IPS DF 6.9 (cell line): ENCODE measurements around the gene MAPK8IP1.
A peak's percentile ranks its signal among the peaks of the same experiment; 100 is the strongest.
"Not testable (repeated sequence)": the region's sequence is repeated elsewhere in the genome, so short reads cannot be mapped to it uniquely, and the experiment has no call there.

Source experiments
- DNase-seq: peaks from one replicate; pipeline ENCODE4 v3.0.0-alpha.2; 2013; ENCODE audit warnings: low read depth, low spot score
- H3K27ac ChIP-seq: one replicate; pipeline ENCODE4 v1.5.1; 2013; ENCODE audit warnings: low read length, control low read depth
- H3K27me3 ChIP-seq: 2 replicates; pipeline ENCODE4 v1.6.1; 2013; ENCODE audit warnings: mild to moderate bottlenecking, low read length; ENCODE audit not compliant: control insufficient read depth, insufficient read depth
- H3K36me3 ChIP-seq: 2 replicates; pipeline ENCODE4 v1.6.1; 2013; ENCODE audit warnings: low read length; ENCODE audit not compliant: control insufficient read depth, insufficient read depth
- H3K4me1 ChIP-seq: 2 replicates; pipeline ENCODE4 v1.6.1; 2013; ENCODE audit warnings: low read length; ENCODE audit not compliant: control insufficient read depth, insufficient read depth
- H3K4me3 ChIP-seq: 2 replicates; pipeline ENCODE4 v1.5.1; 2013; ENCODE audit warnings: mild to moderate bottlenecking, low read length
- H3K9me3 ChIP-seq: 2 replicates; pipeline ENCODE4 v1.6.1; 2013; ENCODE audit warnings: low read length, inconsistent platforms; ENCODE audit not compliant: control insufficient read depth, insufficient read depth
- WGBS: extraction: QIAGEN DNeasy Blood & Tissue Kit; methylation state at CpG from one replicate; pipeline ENCODE4 v1.1.7; 2013; ENCODE audit warnings: mixed read lengths, missing lambda C conversion rate; ENCODE audit not compliant: insufficient read length, insufficient coverage; 5-methylcytosine and 5-hydroxymethylcytosine counted together

Gene MAPK8IP1

DNA sequence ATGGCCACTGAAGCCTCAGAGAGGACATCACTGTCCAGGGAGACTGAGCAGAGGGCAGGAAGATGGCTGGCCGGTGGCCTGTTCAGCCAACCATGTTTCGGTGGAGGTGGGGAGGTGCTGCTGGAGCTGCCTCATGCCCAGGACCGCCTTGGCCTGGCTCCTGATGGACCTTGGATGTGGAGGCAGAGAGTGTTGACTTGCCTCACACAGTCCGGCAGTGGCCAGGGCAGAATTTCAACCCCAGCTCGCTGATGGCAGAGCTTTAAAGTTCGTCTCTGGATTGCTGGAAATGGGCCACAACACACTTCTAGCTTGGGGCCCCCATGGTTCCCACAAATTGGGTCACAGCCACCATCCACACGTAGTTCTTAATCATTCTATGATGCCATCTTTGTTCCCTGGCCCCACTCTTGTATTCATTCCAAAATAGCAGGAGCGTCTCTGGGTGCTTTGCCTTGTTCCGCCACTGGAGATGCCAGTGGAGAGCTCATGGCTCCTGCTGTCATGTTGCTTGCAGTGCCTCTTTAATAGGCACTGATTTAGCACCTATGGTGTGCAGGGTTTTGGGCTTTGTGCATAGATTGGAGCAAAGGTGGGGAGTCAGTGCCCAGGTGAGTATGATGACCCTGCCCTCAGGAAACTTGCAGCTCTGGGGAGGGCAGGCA is 5.6 kb downstream of the MAPK8IP1 start:
- Histone ChIP-seq H3K4me3 (no peak overlapping the region), H3K27me3 (no peaks in the 10 kb centered on the region), H3K4me1 (peaks cover 4% of the 10 kb centered on the region), H3K36me3 (no peaks in the 10 kb centered on the region), H3K27ac (no peak overlapping the region), H3K9me3 (no peaks in the 10 kb centered on the region)
- no CpG with 5 or more reads among the region's 9 CpGs for WGBS
- no peak for DNase-seq

DNA sequence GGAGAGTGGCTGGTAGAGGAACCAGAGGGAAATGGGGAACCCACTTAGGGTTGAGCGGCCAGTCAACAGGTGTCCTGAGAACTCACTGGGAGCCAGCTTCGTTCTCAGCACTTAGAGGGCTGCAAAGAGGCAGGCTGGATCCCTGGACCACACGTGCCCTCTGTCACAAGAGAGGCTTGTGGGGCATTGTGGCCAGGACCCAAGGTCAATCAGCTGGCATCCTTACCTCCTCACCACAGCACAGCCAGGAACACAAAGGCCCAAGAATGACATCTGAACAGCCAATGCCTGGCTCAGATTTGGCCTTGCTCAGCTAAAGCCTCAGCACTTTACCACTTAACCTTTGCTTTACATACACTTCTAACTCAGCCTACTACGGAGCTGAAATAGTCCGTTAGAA is 7.4 kb downstream of the MAPK8IP1 start:
- WGBS: no CpG with 5 or more reads among the region's 5 CpGs
- no peaks in the 10 kb centered on the region for H3K27me3 ChIP-seq
- no peaks in the 10 kb centered on the region for H3K36me3 ChIP-seq
- peaks cover 7% of the 10 kb centered on the region; the same call in 1 of the 2 replicates for H3K4me1 ChIP-seq
- no peak overlapping the region for H3K4me3 ChIP-seq
- H3K27ac ChIP-seq: no peak overlapping the region
- no peaks in the 10 kb centered on the region for H3K9me3 ChIP-seq
- no peak for DNase-seq

DNA sequence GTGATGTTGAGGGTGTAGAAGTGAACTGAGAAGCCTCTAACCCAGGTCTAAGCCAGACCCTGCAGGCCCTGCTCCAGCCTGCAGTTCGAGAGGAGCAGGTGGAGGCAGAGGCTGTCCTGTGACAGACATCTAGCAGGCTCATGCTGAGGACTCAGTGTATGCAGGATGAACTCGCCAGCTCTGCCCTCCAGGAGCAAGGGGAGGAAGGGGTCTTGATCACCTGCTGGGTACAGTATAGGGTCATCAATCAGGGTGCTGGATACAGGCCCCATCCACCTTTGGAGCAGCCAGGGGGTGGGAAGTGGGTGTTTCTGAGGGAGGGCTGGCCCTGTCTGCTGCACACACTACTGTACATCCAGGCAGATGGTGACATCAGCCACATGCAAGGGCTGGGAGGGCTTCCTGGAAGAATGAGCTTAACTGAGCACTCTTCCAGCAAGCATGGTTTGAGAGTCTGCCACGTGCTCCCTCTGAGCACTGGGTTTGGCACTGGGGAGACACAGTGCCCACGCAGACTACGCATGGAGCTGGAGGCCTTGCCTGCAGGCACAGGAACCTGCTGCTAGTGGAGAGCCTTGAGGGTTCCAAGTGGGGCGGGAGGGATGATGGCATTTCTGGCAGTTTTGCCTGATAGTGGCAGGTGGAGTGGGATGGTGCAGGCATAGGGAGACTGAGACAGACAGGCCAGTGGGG is 9.2 kb downstream of the MAPK8IP1 start:
- H3K36me3 ChIP-seq: no peaks in the 10 kb centered on the region
- DNase-seq: no peak
- no peak overlapping the region for H3K4me3 ChIP-seq
- H3K27ac ChIP-seq: no peak overlapping the region
- H3K27me3 ChIP-seq: no peaks in the 10 kb centered on the region
- peaks cover 7% of the 10 kb centered on the region for H3K4me1 ChIP-seq
- WGBS: no CpG with 5 or more reads among the region's 6 CpGs
- H3K9me3 ChIP-seq: no peaks in the 10 kb centered on the region

DNA sequence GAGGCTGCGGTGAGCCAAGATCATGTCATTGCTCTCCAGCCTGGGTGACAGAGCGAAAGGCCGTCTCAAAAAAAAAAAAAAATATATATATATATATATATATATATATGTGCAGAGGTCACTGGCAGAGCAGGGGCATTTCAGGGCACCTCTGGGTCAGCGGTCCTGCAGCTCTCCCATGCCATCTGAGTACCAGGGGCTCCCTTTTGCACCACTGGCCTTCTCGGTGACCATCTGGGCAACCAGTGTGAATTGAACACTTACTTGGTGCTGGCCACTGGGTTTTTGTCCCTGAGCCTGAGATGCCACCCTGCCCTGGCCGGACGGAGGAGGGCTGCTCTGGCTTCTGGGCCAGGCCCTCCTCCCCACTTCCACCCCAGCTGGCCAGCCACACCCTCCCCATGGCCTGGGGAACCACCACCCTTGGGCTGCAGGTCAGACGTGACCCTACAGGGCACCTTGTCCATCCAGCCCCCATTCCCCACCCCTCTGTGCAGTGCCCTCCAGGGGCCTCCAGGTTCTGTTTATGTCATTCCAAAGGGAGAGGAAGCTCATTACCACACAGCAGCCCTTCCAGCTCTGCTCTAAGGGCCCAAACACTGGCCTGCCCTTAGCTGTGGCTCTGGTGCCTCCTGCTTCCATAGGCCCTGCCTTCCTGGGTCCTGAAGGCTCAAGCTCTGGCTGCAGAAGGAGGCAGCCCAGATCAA is 10.3 kb downstream of the MAPK8IP1 start:
- H3K9me3 ChIP-seq: no peaks in the 10 kb centered on the region
- H3K4me1 ChIP-seq: peaks cover 9% of the 10 kb centered on the region
- DNase-seq: no peak
- no peaks in the 10 kb centered on the region for H3K36me3 ChIP-seq
- no peak overlapping the region for H3K4me3 ChIP-seq
- no CpG with 5 or more reads among the region's 8 CpGs for WGBS
- no peaks in the 10 kb centered on the region for H3K27me3 ChIP-seq
- no peak overlapping the region for H3K27ac ChIP-seq

DNA sequence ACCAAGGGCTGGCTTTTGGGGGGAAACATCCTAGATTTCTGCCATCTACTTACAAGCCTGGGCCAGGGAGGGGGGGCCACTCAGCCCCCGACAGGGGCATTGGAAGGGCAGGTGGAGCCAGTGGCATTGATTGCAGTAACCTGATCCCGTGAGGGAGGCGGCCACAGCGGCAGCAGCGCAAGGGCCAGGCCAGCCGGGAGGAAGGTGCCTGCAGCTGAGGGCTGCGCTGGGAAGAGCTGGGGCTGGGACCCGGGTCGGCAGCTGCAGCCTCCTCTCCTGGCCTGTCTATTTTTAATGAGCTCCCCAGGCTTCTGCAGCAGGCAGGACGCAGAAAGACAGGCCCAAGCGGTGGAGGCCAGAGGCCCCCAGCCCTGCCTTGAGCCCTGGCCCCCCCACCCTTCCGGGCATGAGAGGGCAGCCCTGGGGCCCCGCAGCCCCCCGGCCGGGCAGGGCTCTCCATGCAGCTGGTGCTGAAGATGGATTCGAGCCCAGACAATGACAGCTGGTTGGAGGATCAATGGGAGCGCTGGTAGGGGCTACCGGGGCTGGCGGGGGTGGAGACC is 11.1 kb downstream of the MAPK8IP1 start:
- Histone ChIP-seq H3K36me3 (no peaks in the 10 kb centered on the region), H3K4me1 (peaks cover 11% of the 10 kb centered on the region), H3K27ac (no peak overlapping the region), H3K9me3 (no peaks in the 10 kb centered on the region), H3K4me3 (no peak overlapping the region), H3K27me3 (no peaks in the 10 kb centered on the region)
- no peak for DNase-seq
- no CpG with 5 or more reads among the region's 19 CpGs for WGBS

DNA sequence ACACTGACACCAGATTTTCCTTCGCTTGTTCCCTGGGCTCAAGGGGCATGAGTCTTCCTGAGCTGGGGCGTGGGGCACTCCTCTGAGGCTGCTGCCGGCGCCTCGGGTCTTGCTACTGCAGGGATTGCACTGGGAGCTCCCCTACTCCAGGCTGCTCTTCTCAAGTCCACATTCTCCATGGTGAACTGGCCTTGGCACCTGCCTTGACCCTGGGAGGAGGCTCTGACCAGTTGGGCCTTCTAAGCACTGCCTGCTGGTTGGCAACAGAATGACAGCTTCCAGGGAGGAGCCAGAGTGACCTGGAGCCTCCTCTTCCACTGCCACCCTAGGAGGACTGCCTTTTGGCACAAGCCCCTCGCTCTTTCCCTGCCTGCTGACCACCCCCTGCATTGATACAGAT is 12.1 kb downstream of the MAPK8IP1 start:
- H3K9me3 ChIP-seq: no peaks in the 10 kb centered on the region
- H3K27ac ChIP-seq: no peak overlapping the region
- no CpG with 5 or more reads among the region's 6 CpGs for WGBS
- H3K27me3 ChIP-seq: no peaks in the 10 kb centered on the region
- H3K4me1 ChIP-seq: peaks cover 11% of the 10 kb centered on the region
- H3K4me3 ChIP-seq: no peak overlapping the region
- no peak for DNase-seq
- no peaks in the 10 kb centered on the region for H3K36me3 ChIP-seq

DNA sequence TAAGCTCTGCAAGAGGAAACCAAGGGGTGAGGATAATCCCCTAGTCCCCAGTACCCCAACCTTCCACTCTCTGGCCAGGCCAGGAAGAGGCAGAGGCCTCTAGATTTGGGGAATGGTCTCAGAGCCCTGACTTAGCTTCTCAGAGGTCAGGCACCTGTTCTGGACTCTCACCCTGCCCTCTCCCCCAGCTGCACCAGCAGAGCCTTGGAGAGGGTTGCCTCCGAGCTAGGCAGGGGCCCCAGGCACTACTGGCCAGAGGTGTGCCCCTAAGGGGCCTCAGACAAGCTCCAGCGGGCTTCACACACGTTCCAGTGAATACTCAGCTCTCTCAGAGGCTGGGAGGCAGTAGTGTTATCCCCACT is 13.6 kb downstream of the MAPK8IP1 start:
- Histone ChIP-seq H3K27ac (no peak overlapping the region), H3K36me3 (peaks cover 8% of the 10 kb centered on the region), H3K4me3 (no peak overlapping the region), H3K4me1 (peaks cover 11% of the 10 kb centered on the region), H3K27me3 (no peaks in the 10 kb centered on the region), H3K9me3 (no peaks in the 10 kb centered on the region)
- WGBS: no CpG with 5 or more reads among the region's 3 CpGs
- no peak for DNase-seq

DNA sequence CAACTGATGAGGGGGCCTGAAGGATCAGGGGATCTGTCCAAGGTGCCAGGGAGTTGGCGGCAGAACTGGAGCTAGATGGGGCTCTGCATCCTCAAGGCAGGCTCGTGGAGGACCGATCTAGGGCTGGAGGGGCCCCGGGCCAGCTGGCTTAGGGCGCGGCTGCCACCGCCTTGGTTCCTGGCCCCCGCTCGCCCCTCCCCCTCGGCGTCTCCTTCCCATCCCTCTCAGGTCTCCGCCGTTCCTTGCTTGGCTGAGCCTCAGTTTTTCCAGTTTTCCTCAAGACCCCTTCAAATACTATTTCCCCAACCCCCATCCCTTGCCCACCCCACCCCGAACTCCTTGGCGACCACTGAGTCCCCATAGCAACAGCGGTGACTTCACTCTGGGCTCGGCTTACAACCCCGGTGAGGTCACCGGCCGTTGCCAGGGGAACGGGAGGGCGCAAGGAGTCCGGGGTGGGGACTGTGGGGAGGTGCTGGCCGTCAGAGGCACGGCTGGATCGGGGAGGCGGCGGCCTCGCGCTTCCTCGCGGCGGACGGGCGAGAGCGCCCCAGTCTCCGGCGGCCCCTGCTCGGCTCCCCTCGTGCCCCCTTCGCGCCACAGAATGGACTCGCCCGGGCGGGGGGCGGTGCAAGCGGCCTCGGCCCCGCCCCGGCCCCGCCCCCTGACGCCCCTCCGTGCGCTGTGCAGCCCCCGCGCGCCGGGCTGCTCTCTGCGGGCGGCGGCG is 14.2 kb downstream of the MAPK8IP1 start:
- Histone ChIP-seq H3K4me3 (peak overlapping the region; percentile 33; the same call in 1 of the 2 replicates), H3K4me1 (peaks cover 11% of the 10 kb centered on the region), H3K27me3 (no peaks in the 10 kb centered on the region), H3K36me3 (peaks cover 12% of the 10 kb centered on the region), H3K9me3 (no peaks in the 10 kb centered on the region), H3K27ac (no peak overlapping the region)
- DNase-seq: peak; percentile 76
- WGBS: no CpG with 5 or more reads among the region's 62 CpGs

DNA sequence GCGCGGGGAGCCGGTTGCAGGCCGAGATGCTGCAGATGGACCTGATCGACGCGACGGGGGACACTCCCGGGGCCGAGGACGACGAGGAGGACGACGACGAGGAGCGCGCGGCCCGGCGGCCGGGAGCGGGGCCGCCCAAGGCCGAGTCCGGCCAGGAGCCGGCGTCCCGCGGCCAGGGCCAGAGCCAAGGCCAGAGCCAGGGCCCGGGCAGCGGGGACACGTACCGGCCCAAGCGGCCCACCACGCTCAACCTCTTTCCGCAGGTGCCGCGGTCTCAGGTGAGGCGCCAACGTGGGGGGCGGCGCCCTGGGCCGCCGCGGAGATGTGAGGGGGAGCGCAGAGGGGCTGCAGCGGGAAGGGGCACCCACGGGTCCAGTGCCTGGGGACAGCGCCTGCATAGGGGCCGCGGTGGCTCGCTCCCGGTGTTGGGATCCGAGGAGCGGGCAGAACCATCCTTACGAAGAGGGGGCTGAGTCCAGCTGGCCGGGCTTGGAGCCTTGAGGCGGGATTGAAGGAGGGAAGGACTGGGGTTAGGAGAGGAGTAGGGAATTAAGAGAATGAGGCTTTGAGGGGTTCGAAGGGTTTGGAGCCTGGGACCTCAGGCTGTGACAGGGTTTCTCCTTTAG is 14.8 kb downstream of the MAPK8IP1 start:
- peak overlapping the region; percentile 55; the same call in 1 of the 2 replicates for H3K4me3 ChIP-seq
- no CpG with 5 or more reads among the region's 59 CpGs for whole genome bisulfite sequencing

More for the DNA sequence above, 14.8 kb downstream of the MAPK8IP1 start:
- peaks cover 12% of the 10 kb centered on the region for H3K36me3 ChIP-seq
- H3K4me1 ChIP-seq: peaks cover 11% of the 10 kb centered on the region
- not testable (repeated sequence) for H3K27ac ChIP-seq, DNase-seq, H3K9me3 ChIP-seq, H3K27me3 ChIP-seq
